ENCODE measurements around the gene LRRC36. TPM values are rescaled to one million over a fixed set of nuclear protein-coding genes. Genes with fewer than 3 reads are reported as not detected.

LRRC36 gene
- total RNA-seq, 2 donors from 2014 or later: 1.6 to 7.0 TPM

DNA sequence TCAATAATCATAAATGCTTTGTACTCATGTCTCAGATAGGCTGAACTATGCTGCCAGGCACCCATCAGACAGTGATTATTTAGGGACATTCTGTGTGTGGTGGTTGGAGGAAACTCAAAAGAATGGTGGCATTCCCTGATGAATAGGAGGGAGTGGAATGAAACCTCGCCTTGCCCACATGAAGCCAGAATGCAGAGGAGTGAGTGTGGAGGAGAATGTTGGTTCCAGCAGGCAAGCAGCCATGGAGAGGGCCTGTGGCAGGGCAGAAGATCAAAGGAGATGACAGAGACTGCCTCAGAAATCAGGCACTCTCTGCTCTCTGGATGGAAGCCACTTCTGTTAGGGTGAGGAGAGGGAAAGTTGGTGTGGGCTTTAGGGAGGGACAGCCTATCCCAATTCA, 22.6 kb upstream of the LRRC36 start:
- Histone ChIP-seq H3K4me1 (no peaks in the 10 kb centered on the region), H3K27me3 (no peaks in the 10 kb centered on the region), H3K9me3 (no peaks in the 10 kb centered on the region), H3K36me3 (replicated peaks in 1 of 2; ENCODE audit: insufficient read depth in 1 of 2, low read depth in 2 of 2) (no peaks in the 10 kb centered on the region), H3K4me3 (no peak overlapping the region), H3K27ac (no peak overlapping the region)
- WGBS, 2 donors: 83 to 93% methylated on average over 1 of the region's 1 CpG
- DNase-seq (no peak), ATAC-seq (no peak)
- intact Hi-C loops (cut with DNase I): no loop called here
- no peak for TF ChIP-seq POLR2A (IDR thresholded peaks at IDR 0.05)

GRCh38 chr16:67305216-67306071, 21.2 kb upstream of the LRRC36 start:
- no peak for ATAC-seq
- no peaks in the 10 kb centered on the region for H3K27me3 ChIP-seq
- TF ChIP-seq, protein P1, sequence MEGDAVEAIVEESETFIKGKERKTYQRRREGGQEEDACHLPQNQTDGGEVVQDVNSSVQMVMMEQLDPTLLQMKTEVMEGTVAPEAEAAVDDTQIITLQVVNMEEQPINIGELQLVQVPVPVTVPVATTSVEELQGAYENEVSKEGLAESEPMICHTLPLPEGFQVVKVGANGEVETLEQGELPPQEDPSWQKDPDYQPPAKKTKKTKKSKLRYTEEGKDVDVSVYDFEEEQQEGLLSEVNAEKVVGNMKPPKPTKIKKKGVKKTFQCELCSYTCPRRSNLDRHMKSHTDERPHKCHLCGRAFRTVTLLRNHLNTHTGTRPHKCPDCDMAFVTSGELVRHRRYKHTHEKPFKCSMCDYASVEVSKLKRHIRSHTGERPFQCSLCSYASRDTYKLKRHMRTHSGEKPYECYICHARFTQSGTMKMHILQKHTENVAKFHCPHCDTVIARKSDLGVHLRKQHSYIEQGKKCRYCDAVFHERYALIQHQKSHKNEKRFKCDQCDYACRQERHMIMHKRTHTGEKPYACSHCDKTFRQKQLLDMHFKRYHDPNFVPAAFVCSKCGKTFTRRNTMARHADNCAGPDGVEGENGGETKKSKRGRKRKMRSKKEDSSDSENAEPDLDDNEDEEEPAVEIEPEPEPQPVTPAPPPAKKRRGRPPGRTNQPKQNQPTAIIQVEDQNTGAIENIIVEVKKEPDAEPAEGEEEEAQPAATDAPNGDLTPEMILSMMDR (IDR thresholded peaks at IDR 0.05): no peak
- no peak for TF ChIP-seq POLR2A (IDR thresholded peaks at IDR 0.05)
- H3K4me3 ChIP-seq: no peak overlapping the region
- no peaks in the 10 kb centered on the region for H3K9me3 ChIP-seq
- no peaks in the 10 kb centered on the region for H3K4me1 ChIP-seq
- H3K36me3 ChIP-seq (replicated peaks in 1 of 2; ENCODE audit: insufficient read depth in 1 of 2, low read depth in 2 of 2): no peaks in the 10 kb centered on the region
- H3K27ac ChIP-seq: no peak overlapping the region
- intact Hi-C loops (cut with DNase I): no loop called here
- DNase-seq: no peak
- WGBS, 2 donors: 77 to 88% methylated on average over 13 of the region's 13 CpGs

DNA sequence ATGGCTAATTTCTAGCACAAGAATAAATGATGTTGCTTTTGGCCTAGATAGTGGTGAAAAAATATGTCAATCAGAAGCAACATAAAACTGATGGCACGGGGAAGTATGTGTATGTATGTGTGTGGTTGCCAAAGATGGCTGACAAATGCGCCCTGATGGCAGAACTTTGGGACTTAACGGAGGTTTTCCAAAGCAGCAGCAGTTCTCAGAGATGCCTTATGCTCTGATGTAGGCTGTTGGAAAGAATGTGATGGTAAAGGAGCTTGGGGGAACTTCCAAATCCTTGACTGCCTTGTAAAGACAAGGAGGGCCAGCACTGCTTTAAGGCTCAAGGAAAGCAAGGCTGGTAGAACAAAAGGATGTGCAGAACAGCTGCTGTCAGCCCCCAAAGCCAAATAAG, 16.1 kb upstream of the LRRC36 start:
- Histone ChIP-seq H3K4me1 (no peaks in the 10 kb centered on the region), H3K27me3 (no peaks in the 10 kb centered on the region), H3K36me3 (replicated peaks in 1 of 2; ENCODE audit: insufficient read depth in 1 of 2, low read depth in 2 of 2) (no peaks in the 10 kb centered on the region), H3K27ac (no peak overlapping the region), H3K4me3 (no peak overlapping the region), H3K9me3 (no peaks in the 10 kb centered on the region)
- no peak for DNase-seq
- 84 to 89% methylated on average over 3 of the region's 3 CpGs for WGBS, 2 donors
- ATAC-seq: no peak
- no peak for TF ChIP-seq POLR2A (IDR thresholded peaks at IDR 0.05)
- intact Hi-C loops (cut with DNase I): no loop called here

DNA sequence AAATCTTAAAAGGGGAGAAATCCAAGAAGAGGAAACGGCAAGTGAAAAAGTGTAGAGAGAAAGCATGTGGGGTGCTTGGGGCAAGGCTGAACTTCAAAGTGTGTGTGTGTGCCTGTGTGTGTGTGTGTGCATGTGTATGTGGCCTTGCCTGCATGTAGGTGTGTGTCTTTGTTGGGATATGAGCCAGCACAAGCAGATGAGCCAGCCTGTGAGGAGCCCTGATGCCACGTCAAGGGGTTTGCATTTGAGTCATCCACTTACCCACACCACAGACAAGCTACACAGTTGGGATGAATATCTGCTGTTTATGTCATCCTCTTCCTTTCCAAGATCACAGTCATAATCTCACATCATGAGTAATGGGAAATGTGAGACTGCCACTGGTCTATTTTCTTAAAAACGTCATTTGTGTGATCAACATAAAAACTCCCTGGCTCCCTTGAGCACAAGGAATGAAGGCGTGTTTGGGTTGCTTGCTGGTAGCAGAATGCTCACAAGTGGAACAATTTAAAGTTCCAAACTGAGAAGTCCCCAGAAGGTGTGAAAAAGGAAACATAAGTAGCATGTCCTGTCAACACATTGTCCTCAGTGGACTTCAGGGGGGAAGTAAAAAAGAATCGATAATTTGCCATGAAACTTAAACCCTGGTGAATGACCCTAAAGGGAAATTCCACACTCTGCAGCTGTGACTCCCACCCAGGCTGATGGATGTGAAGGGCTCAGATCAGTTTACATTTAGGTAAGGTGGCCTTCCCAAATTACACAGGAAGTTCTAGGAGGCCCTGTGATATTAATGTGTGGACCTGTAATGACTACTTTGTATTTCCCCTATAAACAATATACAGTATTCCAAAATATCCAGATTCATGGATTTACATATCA, 14.8 kb upstream of the LRRC36 start:
- no peak overlapping the region for H3K27ac ChIP-seq
- WGBS, 2 donors: 75 to 77% methylated on average over 5 of the region's 5 CpGs
- no peak overlapping the region for H3K4me3 ChIP-seq
- intact Hi-C loops (cut with DNase I): no loop called here
- no peaks in the 10 kb centered on the region for H3K9me3 ChIP-seq
- DNase-seq (peak in 1 of 4 donors; percentile 16), ATAC-seq (no peak)
- H3K27me3 ChIP-seq: no peaks in the 10 kb centered on the region
- no peaks in the 10 kb centered on the region for H3K36me3 ChIP-seq (replicated peaks in 1 of 2; ENCODE audit: insufficient read depth in 1 of 2, low read depth in 2 of 2)
- TF ChIP-seq, protein P1 (IDR thresholded peaks at IDR 0.05): no peak
- no peak for TF ChIP-seq POLR2A (IDR thresholded peaks at IDR 0.05)
- H3K4me1 ChIP-seq: no peaks in the 10 kb centered on the region

DNA sequence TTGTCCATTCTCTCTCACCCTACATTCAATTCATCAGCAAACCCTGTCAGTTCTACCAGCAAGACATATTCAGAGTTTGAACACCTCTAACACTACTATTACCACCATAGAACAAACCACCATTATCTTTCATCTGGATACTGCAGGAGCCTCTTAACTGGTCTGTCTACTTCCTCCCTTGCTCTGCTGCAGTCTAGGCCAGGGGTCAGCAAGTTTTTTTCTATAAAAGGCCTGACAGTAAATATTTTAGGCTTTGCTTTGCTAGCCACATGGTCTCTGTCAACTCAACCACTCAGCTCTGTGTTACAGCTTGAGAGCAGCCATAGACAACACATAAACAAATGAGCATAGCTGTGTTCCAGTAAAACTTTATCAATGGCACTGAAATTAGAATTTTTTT, 13.9 kb upstream of the LRRC36 start:
- DNase-seq (no peak), ATAC-seq (no peak)
- intact Hi-C loops (cut with DNase I): no loop called here
- Histone ChIP-seq H3K36me3 (replicated peaks in 1 of 2; ENCODE audit: insufficient read depth in 1 of 2, low read depth in 2 of 2) (no peaks in the 10 kb centered on the region), H3K27ac (no peak overlapping the region), H3K4me3 (no peak overlapping the region), H3K4me1 (no peaks in the 10 kb centered on the region), H3K9me3 (no peaks in the 10 kb centered on the region), H3K27me3 (no peaks in the 10 kb centered on the region)
- TF ChIP-seq, protein P1 (IDR thresholded peaks at IDR 0.05): no peak
- TF ChIP-seq POLR2A (IDR thresholded peaks at IDR 0.05): no peak
